HEK293 (cell line): ENCODE results near the gene EIF3L.

ENCODE experiments used
- ATF2 ChIP-seq: fragments of 450-650 bp; formaldehyde crosslinking; IDR thresholded peaks from 2 replicates; pipeline ENCODE4 v1.5.1; 2016; ENCODE audit warnings: missing biosample characterization, missing genetic modification characterization, low read depth
- CTCF ChIP-seq: fragments of 450-650 bp; formaldehyde crosslinking; IDR thresholded peaks from 2 replicates; pipeline ENCODE4 v1.5.1; 2016; ENCODE audit warnings: missing biosample characterization, missing genetic modification characterization
- KLF10 ChIP-seq: fragments of 450-650 bp; IDR thresholded peaks from 2 replicates; pipeline ENCODE4 v1.5.1; 2018; ENCODE audit warnings: missing biosample characterization, mild to moderate bottlenecking, missing genetic modification characterization
- ZBTB48 ChIP-seq: fragments of 450-650 bp; formaldehyde crosslinking; IDR thresholded peaks from 2 replicates; pipeline ENCODE4 v1.5.1; 2016; ENCODE audit warnings: missing biosample characterization, missing genetic modification characterization
- ZNF362 ChIP-seq: fragments of 450-650 bp; formaldehyde crosslinking; IDR thresholded peaks from 2 replicates; pipeline ENCODE4 v1.5.1; 2016; ENCODE audit warnings: missing biosample characterization, missing genetic modification characterization
- ZNF514 ChIP-seq: fragments of 450-650 bp; formaldehyde crosslinking; IDR thresholded peaks from 2 replicates; pipeline ENCODE4 v1.5.1; 2016; ENCODE audit warnings: missing biosample characterization, missing genetic modification characterization
- ZNF792 ChIP-seq: fragments of 450-650 bp; formaldehyde crosslinking; IDR thresholded peaks from 2 replicates; pipeline ENCODE4 v1.5.1; 2016; ENCODE audit warnings: missing biosample characterization, missing genetic modification characterization
- ZNF843 ChIP-seq: fragments of 450-650 bp; formaldehyde crosslinking; IDR thresholded peaks from 2 replicates; pipeline ENCODE4 v1.5.1; 2016; ENCODE audit warnings: missing biosample characterization, missing genetic modification characterization
- ZSCAN16 ChIP-seq: fragments of 450-650 bp; formaldehyde crosslinking; IDR thresholded peaks from 2 replicates; pipeline ENCODE4 v1.5.1; 2016; ENCODE audit warnings: missing biosample characterization, missing genetic modification characterization
- ZSCAN23 ChIP-seq: fragments of 450-650 bp; formaldehyde crosslinking; IDR thresholded peaks from 2 replicates; pipeline ENCODE4 v1.5.1; 2016; ENCODE audit warnings: missing biosample characterization, missing genetic modification characterization
- ZSCAN5A ChIP-seq: fragments of 450-650 bp; formaldehyde crosslinking; IDR thresholded peaks from 2 replicates; pipeline ENCODE4 v1.5.1; 2016; ENCODE audit warnings: missing biosample characterization, missing genetic modification characterization
- TF ChIP-seq, protein P1 (sequence below): fragments of 450-650 bp; formaldehyde crosslinking; IDR thresholded peaks from 2 replicates; pipeline ENCODE4 v1.5.1; 2016; ENCODE audit warnings: missing biosample characterization, missing genetic modification characterization

DNA sequence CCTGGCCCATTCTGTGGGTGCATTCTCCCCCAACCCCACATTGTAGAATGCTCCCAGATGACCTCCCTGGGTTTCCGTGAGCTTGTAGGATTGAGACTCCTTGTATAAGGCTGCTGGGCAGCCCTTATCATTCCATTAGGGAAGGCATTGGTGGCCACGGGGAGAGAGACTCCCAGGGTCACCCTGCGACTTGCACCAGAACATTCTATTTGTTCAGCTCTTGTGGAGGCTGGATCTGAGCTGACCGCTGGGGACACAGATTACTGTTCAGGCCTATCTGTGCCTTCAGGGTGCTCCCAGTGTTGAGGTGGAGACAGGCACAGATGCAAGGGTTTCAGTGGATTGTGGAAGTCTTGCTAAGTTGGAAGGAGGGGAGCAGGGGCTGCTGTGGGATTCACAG, 74.7 kb downstream of the EIF3L start:
- no peak for TF ChIP-seq ZNF792 (tag by site-specific recombination)
- TF ChIP-seq ATF2 (tag by site-specific recombination): no peak
- no peak for TF ChIP-seq ZNF843
- TF ChIP-seq CTCF (tag by site-specific recombination): no peak
- TF ChIP-seq ZNF362 (tag by site-specific recombination): no peak
- no peak for TF ChIP-seq ZNF514 (tag by site-specific recombination)
- TF ChIP-seq, protein P1, sequence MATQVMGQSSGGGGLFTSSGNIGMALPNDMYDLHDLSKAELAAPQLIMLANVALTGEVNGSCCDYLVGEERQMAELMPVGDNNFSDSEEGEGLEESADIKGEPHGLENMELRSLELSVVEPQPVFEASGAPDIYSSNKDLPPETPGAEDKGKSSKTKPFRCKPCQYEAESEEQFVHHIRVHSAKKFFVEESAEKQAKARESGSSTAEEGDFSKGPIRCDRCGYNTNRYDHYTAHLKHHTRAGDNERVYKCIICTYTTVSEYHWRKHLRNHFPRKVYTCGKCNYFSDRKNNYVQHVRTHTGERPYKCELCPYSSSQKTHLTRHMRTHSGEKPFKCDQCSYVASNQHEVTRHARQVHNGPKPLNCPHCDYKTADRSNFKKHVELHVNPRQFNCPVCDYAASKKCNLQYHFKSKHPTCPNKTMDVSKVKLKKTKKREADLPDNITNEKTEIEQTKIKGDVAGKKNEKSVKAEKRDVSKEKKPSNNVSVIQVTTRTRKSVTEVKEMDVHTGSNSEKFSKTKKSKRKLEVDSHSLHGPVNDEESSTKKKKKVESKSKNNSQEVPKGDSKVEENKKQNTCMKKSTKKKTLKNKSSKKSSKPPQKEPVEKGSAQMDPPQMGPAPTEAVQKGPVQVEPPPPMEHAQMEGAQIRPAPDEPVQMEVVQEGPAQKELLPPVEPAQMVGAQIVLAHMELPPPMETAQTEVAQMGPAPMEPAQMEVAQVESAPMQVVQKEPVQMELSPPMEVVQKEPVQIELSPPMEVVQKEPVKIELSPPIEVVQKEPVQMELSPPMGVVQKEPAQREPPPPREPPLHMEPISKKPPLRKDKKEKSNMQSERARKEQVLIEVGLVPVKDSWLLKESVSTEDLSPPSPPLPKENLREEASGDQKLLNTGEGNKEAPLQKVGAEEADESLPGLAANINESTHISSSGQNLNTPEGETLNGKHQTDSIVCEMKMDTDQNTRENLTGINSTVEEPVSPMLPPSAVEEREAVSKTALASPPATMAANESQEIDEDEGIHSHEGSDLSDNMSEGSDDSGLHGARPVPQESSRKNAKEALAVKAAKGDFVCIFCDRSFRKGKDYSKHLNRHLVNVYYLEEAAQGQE: no peak
- no peak for TF ChIP-seq KLF10
- no peak for TF ChIP-seq ZSCAN5A (tag by site-specific recombination)
- no peak for TF ChIP-seq ZSCAN23 (tag by site-specific recombination)
- no peak for TF ChIP-seq ZSCAN16
- TF ChIP-seq ZBTB48 (tag by site-specific recombination): no peak
